CD4-positive, alpha-beta T cell treated with Interleukin-15 for 1 hour (primary cell): ENCODE results near the gene ZNF8.
"Not testable (repeated sequence)": the region's sequence is repeated elsewhere in the genome, so short reads cannot be mapped to it uniquely, and the experiment has no call there.

Source experiments
- DNase-seq: peaks from one replicate; pipeline ENCODE4 v3.0.0-alpha.2; 2020

The ZNF8 gene

DNA sequence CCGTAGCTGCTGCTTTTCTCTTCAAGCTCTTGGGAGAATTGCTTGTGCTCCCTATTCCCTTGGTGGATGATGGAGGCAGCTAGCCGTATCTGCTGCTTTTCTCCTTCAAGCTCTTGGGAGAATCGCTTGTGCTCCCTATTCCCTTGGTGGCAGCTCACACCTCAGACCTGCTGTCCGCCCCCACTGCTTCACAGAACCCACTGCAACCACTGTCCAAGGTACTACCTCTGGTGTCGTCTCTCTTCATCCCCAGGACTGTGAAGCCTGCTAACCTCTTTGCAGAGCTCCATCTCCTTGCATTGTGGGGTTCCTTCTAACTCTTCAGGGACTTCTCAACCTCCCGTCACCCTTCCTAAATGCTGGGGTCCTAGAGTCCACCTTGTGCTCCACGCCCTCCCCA is 21.9 kb downstream of the ZNF8 start:
- no peak for DNase-seq

DNA sequence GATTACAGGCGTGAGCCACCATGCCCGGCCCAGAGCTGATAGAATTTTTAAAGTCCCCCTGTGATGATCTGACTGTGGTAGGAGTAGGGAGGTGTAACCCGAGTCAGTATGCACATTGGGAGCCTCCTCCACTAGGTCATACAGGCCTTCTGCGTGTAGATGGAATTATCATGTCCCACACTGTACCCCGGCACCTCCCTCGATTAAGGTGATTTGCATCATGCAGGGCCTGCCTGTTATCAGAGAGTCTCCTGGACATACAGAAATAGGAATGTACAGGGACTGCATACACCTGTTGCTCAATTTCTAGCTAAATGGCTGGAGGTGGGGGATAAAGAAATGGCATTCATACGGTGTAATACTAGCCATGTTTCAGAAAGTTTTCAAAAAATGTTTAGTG is 25.5 kb downstream of the ZNF8 start:
- no peak for DNase-seq

DNA sequence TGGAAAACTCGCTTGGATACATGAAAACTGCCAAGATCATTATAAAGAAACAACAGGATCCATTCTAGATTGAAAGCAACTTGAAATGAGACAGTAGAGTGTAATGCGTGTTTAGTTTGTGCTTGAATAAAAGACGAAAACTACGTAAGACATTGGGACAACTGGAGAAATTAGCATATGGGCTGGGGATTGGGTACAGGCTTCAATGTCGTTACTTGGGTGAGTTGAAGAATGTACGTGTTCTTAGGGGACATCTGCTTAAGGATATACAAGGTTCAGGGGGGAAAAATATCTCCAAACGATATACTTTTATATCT is 26.0 kb downstream of the ZNF8 start:
- DNase-seq: no peak

DNA sequence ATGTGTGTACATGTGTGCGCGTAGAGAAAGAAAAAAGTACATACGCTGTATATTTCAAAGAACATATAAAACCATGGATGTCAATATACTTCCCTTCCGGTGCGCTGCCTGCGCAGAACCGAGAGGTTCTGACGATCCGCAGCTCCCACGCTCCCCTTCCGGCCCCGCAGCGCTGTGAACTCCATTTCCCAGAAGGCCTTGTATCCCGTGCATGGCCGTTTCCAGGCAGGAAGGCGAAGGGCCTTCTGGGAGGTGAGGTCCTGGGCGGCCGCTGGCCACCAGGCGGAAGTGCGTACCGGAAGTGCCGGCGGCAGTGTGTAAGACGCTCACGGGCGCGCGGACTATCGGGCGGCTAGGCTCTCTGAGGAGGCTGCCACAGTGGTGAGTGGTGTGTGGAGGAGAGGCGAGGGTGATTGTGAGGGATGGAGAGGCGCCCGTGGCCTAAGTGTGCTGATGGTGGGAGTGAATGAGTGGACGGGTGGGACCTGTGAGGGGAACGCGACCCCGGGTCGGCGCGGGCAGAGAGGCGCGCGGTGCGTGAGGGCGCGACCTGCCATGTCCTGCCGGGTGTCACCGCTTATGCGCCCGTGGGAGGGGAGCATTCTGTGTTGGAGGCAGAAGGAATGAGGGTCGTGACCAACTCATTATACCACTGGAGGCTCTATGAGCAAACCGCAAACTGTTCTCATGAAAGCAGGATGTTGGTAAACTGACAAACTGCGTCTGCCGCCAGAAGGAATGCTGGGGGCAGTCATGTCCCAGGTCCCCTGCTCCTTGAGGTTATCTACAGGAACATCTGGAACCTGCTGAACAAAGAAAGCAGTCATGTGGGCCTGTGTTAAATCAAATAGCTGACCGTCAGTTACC is 26.5 kb downstream of the ZNF8 start, which contains the start of gene ERVK3-1:
TSS of gene ERVK3-1 (plus strand) at position 313 of the 867 bp plus-strand sequence. CDS start 6,792 bp downstream, outside the sequence.
- DNase-seq: peak; percentile 97

DNA sequence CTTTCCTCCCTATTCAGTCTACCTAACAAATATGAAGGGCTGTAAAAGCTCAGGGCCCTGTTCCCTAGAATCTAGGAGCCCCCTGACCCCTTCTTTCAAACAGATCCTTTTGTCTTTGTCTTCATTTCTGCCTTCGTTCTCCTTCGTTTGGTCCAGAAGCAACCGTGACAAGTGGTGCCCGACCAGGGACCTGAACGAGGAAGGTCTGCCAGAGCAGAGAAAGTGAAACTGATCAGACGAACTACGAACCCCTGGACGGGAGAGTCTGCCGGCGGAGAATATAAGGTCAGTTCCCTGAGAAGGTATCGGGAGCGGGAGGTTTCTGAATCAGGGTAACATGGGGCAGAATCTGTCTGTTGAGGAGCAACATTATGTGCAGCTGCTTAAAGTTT is 27.2 kb downstream of the ZNF8 start:
- DNase-seq: no peak

DNA sequence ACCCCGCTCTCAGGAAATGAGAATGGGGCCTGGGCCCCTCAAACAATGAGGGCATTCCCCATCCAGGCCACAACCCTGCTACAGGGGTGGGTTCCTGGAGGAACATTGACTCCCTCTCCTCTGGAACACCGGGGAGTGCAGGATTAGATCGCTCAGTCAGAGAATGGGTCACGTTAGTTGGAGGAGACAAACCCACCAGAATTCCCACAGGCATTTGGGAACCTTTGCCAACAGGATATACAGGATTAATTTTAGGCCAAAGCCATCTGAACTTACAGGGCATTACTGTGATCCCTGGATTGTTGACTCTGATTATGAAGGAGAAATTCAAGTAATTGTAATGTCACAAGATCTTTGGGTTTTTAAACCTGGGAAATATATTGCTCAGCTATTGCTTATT is 29.0 kb downstream of the ZNF8 start:
- no peak for DNase-seq

DNA sequence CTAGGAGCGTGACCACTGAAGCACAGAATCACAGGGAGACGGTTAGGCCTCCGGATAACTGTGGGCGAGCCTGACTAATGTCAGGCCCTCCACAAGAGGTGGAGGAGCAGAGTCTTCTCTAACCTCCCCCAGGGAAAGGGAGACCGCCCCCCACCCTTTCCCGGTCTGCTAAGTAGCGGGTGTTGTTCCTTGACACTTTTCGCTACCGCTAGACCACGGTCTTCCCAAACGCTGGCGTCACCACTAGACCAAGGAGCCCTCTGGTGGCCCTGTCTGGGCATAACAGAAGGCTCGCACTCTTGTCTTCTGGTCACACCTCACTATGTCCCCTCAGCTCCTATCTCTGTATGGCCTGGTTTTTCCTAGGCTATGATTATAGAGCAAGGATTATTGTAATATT is 31.9 kb downstream of the ZNF8 start:
- DNase-seq: not testable (repeated sequence)

DNA sequence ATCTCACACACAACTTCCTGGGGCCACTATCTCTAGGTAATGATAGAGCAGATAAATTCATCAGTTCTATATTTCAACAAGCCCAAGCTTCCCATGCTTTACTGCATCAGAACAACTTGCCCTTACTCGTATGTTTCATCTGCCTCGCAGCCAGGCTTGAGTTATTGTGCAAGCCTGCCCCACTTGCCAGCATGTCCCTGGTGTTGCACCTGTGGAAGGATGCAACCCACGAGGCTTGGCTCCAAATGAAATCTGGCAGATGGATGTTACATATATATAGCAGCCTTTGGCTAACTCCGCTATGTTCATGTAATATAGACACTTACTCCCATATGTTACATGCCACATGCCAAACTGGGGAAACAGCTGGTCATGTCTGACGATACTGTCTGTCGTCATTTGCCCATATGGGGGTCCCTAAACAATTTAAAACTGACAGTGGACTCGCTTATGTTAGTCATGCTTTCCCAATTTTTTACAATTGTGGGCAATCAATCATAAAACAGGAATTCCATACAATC is 32.6 kb downstream of the ZNF8 start:
- DNase-seq: no peak

DNA sequence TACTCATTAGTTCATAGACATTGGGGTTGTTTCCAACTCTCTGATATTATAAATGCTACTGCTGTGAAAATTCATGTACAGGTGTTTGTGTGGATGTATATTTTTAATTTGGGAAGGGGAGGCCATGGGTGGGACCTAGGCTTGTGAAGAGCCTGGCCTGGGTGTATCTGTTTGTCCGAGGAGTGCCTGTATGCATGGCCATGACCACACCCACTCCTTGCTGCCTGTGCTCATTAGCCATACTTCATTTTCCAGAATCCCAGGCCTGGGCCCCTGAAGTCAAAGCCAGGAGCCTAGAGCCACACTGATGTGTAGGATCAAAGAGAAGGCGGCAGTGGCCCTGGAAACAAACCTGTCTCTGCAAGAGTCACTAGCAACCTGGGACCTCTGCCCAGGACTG is 36.8 kb downstream of the ZNF8 start:
- DNase-seq: no peak

DNA sequence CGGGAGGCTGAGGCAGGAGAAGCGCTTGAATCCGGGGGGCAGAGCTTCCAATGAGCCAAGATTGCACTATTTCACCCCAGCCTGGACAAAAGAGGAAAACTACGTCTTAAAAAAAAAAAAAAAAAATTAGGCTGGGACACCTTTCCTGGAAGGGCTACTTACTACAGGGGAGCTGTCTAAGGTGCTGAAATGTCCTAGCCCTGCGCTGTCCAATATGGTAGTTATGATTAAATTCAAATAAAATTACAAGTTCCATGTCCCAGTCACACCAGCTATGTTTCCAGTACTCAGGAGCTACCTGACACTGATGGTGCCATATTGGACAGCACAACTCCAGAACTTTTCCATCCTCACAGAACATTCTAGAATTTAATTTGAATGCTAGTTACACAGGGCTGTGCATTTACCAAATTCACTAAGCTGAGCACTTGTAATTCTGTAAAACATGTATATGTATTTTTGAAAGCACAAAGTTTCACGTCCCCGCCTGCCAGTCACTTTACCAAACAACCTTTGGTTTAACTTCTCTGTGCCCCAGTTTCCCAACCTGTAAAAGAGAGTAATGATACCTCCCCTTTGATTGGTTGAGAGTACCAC is 38.8 kb downstream of the ZNF8 start:
- DNase-seq: no peak

DNA sequence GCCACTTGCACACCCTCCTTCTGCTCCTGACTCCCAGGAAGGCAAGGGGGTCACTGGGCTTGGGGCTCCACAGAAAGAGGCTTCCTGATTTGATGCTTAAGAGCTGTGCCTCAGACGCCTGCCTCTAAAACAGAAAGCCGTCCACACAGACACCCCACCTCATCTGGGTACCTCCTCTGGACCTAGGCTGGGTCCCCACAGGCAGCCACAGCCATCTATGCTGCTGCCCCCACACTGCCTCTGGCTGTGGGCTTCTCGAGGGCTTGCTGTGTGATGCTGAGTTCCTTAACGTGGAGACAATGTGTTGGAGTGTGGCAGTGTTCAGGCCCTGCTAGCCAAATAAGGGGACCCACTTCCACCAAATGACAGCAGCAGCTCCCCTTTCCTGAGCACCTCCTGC is 39.5 kb downstream of the ZNF8 start:
- no peak for DNase-seq

DNA sequence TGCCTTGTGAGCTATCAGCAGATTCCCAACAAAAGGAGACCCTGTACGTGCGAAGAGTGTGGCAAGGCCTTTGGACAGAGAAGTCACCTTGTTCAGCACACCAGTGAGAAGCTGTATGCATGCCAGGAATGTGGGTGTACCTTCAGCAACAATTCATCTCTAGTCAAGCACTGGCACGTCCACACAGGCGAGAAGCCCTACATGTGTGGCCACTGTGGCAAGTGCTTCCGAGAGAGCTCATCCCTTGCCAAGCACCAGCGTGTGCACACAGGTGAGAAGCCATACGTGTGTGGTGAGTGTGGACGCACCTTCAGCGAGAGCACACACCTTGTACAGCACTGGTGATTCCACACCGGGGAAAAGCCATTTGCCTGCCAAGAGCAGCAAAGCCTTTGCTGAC is 40.5 kb downstream of the ZNF8 start:
- no peak for DNase-seq

DNA sequence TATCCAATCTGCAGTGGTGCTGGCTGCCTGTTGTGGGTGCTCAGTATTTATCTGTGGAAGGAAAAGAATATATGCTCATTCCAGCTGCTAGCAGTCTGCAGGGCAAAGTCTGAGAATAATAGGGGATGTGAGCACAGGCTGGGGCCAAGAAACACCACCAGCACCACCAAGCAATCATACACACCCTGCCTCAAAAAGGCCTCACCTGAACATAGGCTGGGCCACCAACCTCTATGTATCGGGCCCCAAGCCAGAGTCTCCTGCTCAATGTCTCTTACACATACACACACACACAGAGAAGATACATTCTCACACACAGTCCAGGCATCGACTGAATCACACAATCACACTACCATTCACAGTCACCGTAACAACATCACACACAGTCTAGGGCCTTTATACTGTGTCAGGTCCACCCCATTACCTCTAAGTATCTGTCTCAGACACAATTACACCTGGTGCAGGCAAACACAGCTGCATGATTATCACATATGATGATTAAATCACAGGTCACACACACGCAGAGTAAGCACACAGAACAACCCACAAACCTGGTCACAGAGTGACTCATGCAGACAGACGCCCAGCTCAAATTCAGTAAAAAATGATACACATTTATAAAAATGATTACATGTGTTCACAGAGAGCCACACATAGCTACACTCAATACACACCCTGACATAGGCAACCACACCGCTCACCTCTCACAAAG is 46.7 kb downstream of the ZNF8 start:
- no peak for DNase-seq

DNA sequence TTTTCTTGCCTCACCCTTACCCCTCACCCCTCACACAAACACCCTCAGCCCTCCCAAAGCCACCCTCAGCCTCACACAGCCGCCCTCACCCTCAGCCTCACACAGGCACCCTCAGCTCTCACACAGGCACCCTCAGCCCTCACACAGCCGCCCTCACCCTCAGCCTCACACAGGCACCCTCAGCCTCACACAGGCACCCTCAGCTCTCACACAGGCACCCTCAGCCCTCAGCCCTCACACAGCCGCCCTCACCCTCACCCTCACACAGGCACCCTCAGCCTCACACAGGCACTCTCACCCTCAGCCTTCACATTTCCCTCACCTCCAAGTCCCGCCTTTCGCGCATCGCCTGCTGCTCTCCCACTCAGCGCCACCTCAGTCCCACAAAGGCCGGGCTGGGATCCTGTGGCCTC is 47.8 kb downstream of the ZNF8 start:
- no peak for DNase-seq

DNA sequence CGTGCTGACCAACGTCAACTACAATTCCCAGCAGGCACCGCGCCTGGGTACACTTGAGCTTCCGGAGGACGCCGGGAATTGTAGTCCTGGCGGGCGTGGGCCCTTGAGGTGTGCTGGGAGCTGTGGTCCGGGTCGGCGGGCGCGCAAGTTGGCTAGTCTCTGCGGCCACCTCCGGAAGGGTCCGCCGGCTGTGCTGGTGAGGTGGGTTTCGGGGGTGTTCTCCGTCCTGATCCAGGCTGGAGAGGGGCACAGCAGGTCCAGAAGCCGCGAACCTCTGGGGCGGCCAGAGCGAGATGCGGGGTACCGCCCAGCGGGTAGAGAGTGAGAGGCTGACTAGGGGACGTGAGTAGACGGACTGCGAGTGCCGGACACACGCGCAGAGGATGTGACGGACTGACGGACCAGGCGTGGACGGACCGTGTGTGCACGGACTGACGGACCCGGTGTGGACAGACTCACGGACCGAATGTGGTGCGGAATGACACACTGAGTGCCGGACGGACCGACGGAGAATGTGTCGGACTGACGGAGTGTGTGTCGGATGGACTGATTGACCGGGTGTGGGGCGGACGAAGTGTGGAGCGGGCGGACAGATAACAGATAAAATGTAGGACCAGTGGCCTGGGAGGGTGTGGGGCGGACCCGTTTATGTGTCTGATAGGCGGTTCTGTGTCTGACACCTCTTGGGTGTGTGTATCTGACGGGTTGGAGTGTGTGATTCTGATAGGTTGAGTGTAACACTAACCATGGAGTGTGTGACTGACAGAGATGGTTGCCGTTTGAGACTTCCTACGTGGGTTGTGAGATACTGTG is 48.4 kb downstream of the ZNF8 start, which contains the start of gene ZSCAN22:
TSS of gene ZSCAN22 (plus strand) at position 81 of the 813 bp plus-strand sequence. CDS start 7,809 bp downstream, outside the sequence.
- peak; percentile 90 for DNase-seq

DNA sequence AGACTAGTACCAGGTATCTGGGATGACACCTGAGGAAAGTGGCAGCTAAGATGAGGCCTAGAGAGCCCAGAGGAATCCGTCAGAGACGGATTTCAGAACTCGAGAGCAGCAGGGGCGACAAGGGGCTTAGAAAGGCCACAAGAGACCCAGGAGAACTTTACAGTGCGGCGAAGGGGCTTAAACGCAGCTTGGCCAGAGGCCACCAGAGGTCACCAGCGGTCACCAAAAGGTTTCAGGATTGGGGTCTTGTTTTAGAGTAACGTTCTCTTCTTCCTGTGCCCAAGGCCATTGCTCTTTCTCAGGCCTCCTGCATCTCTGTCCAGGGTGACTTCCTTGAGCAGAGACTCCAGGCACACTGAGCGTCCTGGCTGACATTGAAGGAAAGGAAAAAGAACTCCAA is 50.2 kb downstream of the ZNF8 start:
- DNase-seq: no peak

DNA sequence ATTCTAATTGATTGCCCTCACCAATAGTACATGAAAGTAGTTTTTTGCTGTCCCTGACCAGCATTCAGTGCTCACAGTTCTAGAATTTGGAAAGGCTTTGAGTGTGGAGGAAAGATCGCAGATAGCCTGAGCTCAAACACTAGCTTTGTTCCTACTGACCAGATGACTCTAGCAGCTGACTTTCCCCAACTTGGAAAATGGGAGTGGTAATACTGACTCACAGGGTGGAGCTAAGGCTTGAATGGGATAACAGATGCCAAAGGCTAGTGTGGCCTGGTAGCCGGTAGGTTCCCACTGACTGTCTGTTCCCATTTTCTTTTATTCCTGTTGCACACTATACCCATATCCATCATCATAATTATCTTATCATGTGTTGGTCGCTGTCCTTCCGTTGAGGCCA is 51.7 kb downstream of the ZNF8 start:
- DNase-seq: no peak

DNA sequence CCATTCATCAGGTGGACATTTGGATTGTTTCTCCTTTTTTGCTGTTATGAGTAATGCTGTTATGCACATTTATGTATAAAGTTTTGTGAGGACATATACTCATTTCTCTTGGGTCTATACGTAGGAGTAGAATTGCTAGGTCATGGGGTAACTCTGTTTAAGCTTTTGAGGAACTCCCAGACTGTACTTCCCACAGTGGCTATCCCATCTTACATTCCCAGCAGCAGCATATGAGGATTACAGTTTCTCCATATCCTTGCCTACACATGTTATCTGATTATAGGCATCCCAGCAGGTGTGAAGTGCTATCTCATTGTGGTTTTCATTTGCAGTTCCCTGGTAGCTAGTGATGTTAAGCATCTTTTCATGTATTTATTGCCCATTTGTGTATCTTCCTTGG is 53.9 kb downstream of the ZNF8 start:
- no peak for DNase-seq

DNA sequence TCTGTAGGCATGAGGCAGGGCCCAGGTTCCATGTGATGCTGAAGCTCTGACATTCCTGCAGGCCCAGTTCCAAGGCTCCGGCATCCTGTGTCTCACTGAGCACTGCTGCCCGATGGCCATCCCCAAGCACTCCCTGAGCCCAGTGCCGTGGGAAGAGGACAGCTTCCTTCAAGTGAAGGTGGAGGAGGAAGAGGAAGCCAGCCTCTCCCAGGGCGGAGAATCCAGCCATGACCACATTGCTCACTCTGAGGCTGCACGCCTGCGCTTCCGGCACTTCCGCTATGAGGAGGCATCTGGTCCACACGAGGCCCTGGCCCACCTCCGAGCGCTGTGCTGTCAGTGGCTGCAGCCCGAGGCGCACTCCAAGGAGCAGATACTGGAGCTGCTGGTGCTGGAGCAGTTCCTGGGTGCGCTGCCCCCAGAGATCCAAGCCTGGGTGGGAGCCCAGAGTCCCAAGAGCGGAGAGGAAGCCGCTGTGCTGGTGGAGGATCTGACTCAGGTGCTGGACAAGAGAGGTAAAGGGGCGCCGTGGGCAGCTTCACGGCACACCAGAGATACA is 56.0 kb downstream of the ZNF8 start:
- DNase-seq: no peak

DNA sequence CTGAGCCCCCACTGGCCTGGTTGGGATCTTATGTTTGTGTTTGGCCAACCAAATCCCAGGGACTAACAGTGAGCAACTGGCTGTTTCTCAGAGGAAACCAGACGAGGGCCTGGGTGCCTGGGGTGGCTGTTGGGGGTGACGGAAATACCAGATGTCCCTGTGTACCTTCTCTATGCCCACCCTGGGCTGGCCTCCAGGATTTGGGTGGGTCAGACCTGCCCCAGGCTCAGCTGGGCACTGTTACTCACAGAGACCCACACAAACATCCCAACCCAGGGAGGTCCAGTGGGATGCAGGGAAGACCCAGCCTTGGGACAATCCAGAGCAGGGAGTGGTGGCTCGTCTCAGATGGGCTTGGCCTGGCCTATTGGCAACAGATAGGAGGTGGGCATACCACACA is 56.9 kb downstream of the ZNF8 start:
- no peak for DNase-seq

DNA sequence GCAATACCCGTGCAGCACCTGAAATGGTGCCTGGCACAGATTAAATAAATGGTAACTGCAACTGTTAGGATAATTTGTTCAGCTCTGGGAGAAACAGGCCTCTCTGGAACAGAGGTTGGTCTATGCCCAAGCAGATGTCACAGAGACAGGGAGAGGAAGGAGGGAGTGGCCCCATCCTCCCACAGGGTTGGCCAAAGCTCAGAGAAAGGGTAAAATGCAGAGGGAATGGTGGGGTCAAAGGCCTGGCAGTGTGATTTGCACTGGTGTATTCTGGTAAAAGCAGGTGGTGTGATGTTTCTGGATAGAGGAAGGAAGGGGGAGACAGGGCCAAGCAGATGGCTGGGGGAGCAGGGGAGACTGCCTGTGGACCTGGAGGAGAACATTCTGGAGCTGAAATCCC is 57.5 kb downstream of the ZNF8 start:
- DNase-seq: no peak

DNA sequence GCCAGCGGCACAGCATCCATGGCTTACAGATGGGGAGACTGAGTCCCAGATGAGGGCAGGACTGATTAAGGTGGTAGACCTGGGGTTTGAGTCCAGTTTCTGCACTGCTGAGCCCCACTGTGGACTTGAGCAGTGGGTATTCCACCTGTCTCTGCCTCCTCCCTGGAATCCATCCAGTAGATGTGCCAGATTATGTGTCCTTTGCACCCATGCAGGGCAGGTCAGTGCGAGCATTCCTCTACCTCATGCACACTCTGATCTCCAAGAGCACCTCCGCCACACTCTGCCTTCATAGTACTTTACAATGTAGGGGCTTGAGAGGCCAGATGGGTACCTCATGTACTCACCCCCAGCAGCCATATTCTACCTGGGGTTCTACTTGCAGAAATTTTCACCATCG is 58.1 kb downstream of the ZNF8 start:
- DNase-seq: no peak

DNA sequence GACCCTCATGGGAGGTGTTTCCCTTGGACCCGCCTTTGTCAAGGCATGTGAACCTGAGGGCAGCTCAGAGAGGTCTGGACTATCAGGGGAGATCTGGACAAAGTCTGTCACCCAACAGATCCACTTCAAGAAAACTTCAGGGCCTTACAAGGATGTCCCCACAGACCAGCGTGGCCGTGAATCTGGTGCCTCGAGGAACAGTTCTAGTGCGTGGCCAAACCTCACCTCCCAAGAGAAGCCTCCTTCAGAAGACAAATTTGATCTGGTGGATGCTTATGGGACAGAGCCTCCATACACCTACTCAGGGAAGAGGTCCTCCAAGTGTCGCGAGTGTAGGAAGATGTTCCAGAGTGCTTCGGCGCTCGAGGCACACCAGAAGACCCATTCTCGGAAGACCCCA is 59.6 kb downstream of the ZNF8 start:
- no peak for DNase-seq
